MCF 10A (cell line): ENCODE data around the gene COQ6. TPM values are rescaled to one million over a fixed set of nuclear protein-coding genes. Genes with fewer than 3 reads are reported as not detected.

Experiments used
- BruUV-seq: library from RNA; stranded (reverse); fragments of 400-500 nt; replicated peaks from 2 replicates; lab custom pipeline; 2021; lab: Mats Ljungman, UMichigan
- CTCF ChIA-PET: fragments of 300-600 bp; sonication (Branson Sonifier 250); formaldehyde crosslinking; extraction: SDS; loops from one replicate; lab custom pipeline; 2021; ENCODE audit warnings: antibody characterized with exemption, inconsistent platforms; lab: Yijun Ruan, JAX
- POLR2A ChIA-PET: fragments of 300-600, 350-650 bp; sonication (Branson Sonifier 250); formaldehyde crosslinking; extraction: SDS; loops from one replicate; lab custom pipeline; 2020; ENCODE audit warnings: antibody characterized with exemption, inconsistent platforms; lab: Yijun Ruan, JAX
- DNase-seq: peaks from one replicate; pipeline ENCODE4 v3.0.0-alpha.2; 2018; ENCODE audit not compliant: unreplicated experiment
- H3K27ac Mint-ChIP-seq: one replicate; pipeline ENCODE4 v1.8.0; 2022; ENCODE audit warnings: mild to moderate bottlenecking, low read depth, mixed read lengths; ENCODE audit not compliant: unreplicated experiment
- H3K27me3 Mint-ChIP-seq: one replicate; pipeline ENCODE4 v1.8.0; 2022; ENCODE audit warnings: mixed read lengths; ENCODE audit not compliant: insufficient read depth, unreplicated experiment
- H3K36me3 Mint-ChIP-seq: one replicate; pipeline ENCODE4 v1.8.0; 2022; ENCODE audit warnings: mild to moderate bottlenecking, moderate library complexity, mixed read lengths; ENCODE audit not compliant: insufficient read depth, unreplicated experiment
- H3K4me1 Mint-ChIP-seq: one replicate; pipeline ENCODE4 v1.8.0; 2022; ENCODE audit warnings: mixed read lengths; ENCODE audit not compliant: insufficient read depth, unreplicated experiment
- H3K4me3 Mint-ChIP-seq: one replicate; pipeline ENCODE4 v1.8.0; 2022; ENCODE audit warnings: mild to moderate bottlenecking, moderate library complexity, mixed read lengths; ENCODE audit not compliant: unreplicated experiment
- H3K9me3 Mint-ChIP-seq: one replicate; pipeline ENCODE4 v1.8.0; 2022; ENCODE audit warnings: mixed read lengths; ENCODE audit not compliant: unreplicated experiment
- CTCF ChIP-seq: fragments of 200-600 bp; IDR thresholded peaks from one replicate; pipeline ENCODE4 v1.8.0; 2022; ENCODE audit warnings: antibody characterized with exemption, mild to moderate bottlenecking; ENCODE audit not compliant: unreplicated experiment
- intact Hi-C: fragments of 100-400 bp; cut with micrococcal nuclease; formaldehyde crosslinking; loops from 2 replicates; pipeline ENCODE4 v1.14.1; 2022
- total RNA-seq: library from RNA; stranded (reverse); gene quantifications from 2 replicates; pipeline ENCODE4 v1.2.3, GENCODE V29; 2022

The COQ6 gene
- total RNA-seq, 1 experiment from 2014 or later: 25.5 TPM

GRCh38 chr14:74008843-74009499 is 58.9 kb downstream of the COQ6 start:
- Mint-ChIP-seq H3K9me3 (no peaks in the 10 kb centered on the region), H3K36me3 (peaks cover 65% of the 10 kb centered on the region), H3K27me3 (no peaks in the 10 kb centered on the region), H3K4me3 (no peak overlapping the region), H3K4me1 (no peaks in the 10 kb centered on the region), H3K27ac (no peak overlapping the region)
- intact Hi-C loops: no loop called here
- DNase-seq: no peak
- ChIA-PET POLR2A (interaction anchor here (0.7 to 2.3 kb wide), 5 partner anchors 9 to 249 kb away, joined by 3 to 12 read pairs (median 3); partner anchors contain the start of genes BBOF1, COQ6, ENTPD5 and FAM161B), CTCF (no interaction called here)
- no TSS peak for BruUV-seq
- TF ChIP-seq CTCF: no peak

Other genes starting within 250 kb of the COQ6 start
- gene PNMA1, start 235.9 kb upstream of the COQ6 start, total RNA-seq: 43.3 and 46.3 TPM in 2 replicates
- gene PTGR2, start 98.5 kb upstream of the COQ6 start, total RNA-seq: 9.2 and 13.1 TPM in 2 replicates
- 74.0 and 76.0 TPM in 2 replicates for gene ZNF410, start 63.4 kb upstream of the COQ6 start, total RNA-seq
- gene FAM161B, start 208 bp upstream of the COQ6 start, total RNA-seq: 2.1 and 3.0 TPM in 2 replicates
- 13.9 and 15.8 TPM in 2 replicates for gene ENTPD5, start 69.0 kb downstream of the COQ6 start, total RNA-seq
- 2.0 and 4.2 TPM in 2 replicates for gene BBOF1, start 69.0 kb downstream of the COQ6 start, total RNA-seq
- 22.4 and 28.9 TPM in 2 replicates for gene ALDH6A1, start 134.2 kb downstream of the COQ6 start, total RNA-seq
- 8.7 and 9.5 TPM in 2 replicates for gene LIN52, start 134.7 kb downstream of the COQ6 start, total RNA-seq